ENCODE data around the gene RXRA.

RXRA gene

GRCh38 chr9:134404376-134405358 is 78.4 kb downstream of the RXRA start:
- DNase-seq: no peak

DNA sequence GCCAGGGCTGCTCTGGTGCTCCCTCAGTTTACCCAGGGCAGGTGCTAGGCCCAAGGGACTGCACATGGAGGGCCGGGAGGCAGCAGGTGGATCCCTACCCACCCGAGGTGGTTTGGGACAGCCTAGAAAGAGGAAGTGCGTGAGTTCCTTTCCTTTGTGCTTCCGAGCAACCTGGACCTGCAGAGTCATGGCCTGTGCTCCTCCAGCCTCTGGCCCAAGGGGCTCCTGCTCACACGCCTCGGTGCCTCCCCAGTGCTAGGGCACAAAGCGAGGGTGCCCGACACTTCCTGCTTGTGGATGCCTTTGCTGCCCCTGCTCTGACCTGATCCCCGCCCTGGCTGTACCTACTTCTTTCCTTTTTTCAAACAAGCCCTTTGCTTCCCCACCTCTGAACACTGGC is 79.3 kb downstream of the RXRA start:
- no peak for DNase-seq

GRCh38 chr9:134406366-134407120 is 80.3 kb downstream of the RXRA start:
- no peak for DNase-seq

GRCh38 chr9:134407121-134407779 is 81.0 kb downstream of the RXRA start:
- DNase-seq: peak; percentile 9

DNA sequence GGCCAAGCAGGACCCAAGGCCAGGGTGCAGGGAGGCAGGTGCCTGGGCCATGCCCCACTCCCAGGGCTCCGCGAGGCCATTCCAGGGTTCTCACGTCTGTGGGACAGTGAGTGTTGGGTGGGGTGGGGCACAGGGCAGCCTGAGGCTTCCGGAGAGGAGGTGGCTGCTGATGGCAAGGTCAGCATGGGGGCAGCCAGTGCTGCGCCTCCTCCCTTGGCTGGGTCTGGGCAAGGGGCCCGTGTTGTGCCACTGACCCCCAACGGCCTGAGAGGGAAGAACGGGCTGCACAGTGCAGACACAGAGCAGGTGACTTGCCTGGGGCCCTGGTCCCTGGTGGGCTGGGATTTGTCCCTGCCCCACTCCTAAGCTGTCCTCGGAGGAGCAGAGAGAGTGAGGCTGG is 82.1 kb downstream of the RXRA start:
- DNase-seq: no peak

DNA sequence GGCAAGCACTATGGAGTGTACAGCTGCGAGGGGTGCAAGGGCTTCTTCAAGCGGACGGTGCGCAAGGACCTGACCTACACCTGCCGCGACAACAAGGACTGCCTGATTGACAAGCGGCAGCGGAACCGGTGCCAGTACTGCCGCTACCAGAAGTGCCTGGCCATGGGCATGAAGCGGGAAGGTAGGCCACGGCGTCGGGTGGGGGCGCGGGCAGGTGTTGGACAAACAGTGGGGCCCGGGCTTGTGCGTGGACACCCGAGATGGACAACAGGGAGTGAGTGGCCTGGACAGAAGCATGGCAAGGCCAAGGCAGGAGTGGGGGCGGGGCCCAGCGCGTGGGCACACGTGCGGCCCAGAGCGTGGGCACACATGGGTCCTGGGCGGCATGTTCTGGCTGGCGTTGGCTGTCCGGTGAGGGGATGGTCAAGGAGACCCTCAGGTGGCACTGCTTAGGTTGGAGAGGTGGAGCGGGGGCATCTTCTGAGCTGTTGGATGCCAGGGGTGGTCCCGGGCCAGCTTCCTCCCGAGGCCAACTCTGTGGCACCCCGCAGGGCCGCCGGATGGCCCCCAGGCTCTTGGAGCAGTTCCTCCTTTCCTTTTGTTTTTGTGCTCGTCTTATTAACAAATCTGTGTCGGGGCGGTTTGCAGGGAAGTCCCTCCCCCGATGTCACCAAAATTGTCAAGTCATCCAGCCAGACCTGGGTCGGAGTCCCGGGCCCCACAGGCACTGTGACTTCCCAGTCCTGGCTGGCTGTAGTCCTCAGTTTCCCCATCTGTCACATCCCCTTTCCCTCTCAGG is 82.9 kb downstream of the RXRA start:
- DNase-seq: no peak

GRCh38 chr9:134410071-134410834 is 84.0 kb downstream of the RXRA start:
- no peak for DNase-seq

- no peak for DNase-seq
Measured at GRCh38 chr9:134410835-134411217, 84.6 kb downstream of the RXRA start.

GRCh38 chr9:134411440-134412297 is 85.4 kb downstream of the RXRA start:
- no peak for DNase-seq

- no peak for DNase-seq
Measured at GRCh38 chr9:134412298-134412711, 86.0 kb downstream of the RXRA start.

DNA sequence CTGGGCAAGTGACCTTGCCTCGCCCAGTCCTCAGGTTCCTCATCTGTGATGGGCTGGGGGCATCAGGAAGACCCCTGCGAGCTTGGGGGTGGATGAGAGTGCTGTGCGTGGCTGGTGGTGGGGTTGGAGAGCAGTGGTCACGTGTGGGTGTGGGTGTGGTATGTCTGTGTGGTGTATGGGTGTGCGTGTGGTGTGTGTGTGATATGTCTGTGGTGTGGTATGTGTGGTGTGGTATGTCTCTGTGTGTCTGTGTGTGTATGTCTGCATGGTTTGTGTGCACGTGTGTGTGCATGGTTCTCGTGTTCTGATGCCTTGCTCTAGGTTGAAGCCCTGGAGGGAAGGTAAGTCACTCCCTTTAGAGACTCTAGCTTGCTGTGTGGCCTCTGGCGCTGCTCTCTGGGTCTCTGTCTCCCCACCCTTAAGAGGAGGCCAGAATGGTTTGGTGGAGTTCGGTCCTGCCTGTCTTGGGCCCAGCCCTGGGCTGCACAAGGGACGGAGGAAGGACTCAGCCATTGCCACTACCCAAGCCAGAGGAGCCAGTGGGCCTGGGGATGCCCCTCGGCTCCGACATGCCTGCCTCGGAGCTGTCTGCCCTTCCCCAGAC is 87.0 kb downstream of the RXRA start:
- no peak for DNase-seq

GRCh38 chr9:134413890-134414623 is 87.8 kb downstream of the RXRA start:
- no peak for DNase-seq

DNA sequence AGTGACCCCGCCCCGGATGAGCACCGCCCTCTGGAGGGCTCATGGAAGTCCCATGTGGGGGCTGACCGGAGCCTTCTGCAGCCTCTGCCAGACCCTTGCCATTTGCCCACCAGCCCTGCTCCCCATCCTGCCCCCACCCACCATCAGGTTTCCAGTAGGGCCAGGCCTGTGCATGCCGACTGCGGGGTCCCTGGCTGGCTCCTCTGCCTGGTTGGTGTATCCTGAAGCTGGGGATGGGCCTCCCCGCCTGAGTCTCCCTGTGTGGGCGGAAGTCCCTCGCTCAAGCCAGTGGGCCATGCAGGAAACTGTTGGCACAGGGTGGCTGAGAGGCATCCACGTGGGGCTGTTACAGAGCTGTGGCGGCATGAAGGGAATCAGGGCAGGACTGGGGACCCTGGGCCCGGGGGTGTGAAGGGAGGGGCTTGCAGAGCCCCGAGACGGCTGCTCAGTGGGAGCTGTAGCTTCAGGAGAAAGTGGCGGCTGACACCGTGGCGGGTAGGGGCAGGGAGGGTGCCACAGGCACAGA is 88.7 kb downstream of the RXRA start:
- DNase-seq: no peak

- no peak for DNase-seq
Measured at GRCh38 chr9:134416385-134417015, 90.2 kb downstream of the RXRA start.

DNA sequence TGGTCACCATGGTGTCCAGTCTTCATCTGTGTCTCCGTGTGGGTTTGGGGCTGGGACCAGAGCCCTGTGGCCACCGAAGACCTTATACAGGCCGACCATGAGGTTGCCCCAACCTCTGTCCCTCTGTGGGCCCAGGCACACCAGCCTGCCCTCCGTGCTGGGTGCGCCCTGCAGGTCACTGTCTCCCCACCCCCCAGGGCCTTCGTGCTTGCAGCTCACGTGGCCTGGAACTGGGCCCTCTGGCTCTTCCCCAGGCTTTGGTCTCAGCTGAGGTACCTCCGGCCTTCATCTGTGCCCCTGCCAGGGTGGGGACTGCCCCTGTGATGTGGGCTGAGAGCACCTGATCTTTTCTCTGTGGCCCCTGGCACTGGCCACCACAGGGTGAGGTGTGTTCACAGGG is 92.1 kb downstream of the RXRA start:
- no peak for DNase-seq

- no peak for DNase-seq
Measured at GRCh38 chr9:134419000-134419683, 92.9 kb downstream of the RXRA start.

DNA sequence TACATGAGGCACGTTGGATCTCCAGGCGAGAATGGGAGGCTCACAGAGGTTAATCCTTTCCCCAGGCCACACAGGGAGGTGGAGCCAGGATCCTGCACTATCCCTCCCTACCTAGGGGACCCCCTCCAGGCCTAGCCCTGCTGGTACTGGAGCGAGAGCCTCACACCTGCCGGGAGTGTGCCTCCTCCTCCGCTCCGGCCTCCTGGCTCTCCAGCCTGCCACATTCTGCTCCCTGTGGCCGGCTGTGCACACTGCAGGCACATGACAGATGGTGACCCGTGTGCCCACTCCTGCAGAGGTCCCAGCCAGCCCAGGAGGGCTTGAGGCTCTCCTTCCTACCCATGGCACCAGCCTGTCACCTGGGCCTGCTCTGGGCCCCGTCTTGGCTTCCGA is 93.4 kb downstream of the RXRA start:
- DNase-seq: no peak

GRCh38 chr9:134420281-134420845 is 94.1 kb downstream of the RXRA start:
- DNase-seq: no peak

All from NCI-H146 (cell line).